OCI-LY1 (cell line): ENCODE measurements around the gene TBL2.

ENCODE experiments used
- H2AFZ ChIP-seq: fragments of 200-600 bp; sonication (generic), shearing (Covaris generic); 2 replicates; pipeline ENCODE4 v1.6.0; 2014; ENCODE audit warnings: antibody characterized with exemption, mild to moderate bottlenecking, low read length
- H3F3A ChIP-seq: fragments of 200-600 bp; sonication (generic), shearing (Covaris generic); 2 replicates; pipeline ENCODE4 v1.6.0; 2014; ENCODE audit warnings: mild to moderate bottlenecking, antibody characterized with exemption, low read length, moderate library complexity; ENCODE audit not compliant: insufficient read depth
- H3K27ac ChIP-seq: fragments of 200-600 bp; sonication (generic); 2 replicates; pipeline ENCODE4 v1.5.1; 2014; ENCODE audit warnings: low read length, mixed run types, mild to moderate bottlenecking, low read depth; ENCODE audit not compliant: poor library complexity, severe bottlenecking
- H3K27me3 ChIP-seq: fragments of 200-600 bp; sonication (generic); 2 replicates; pipeline ENCODE4 v1.6.0; 2014; ENCODE audit warnings: antibody characterized with exemption, mild to moderate bottlenecking, low read length, moderate library complexity; ENCODE audit not compliant: insufficient read depth
- H3K36me3 ChIP-seq: fragments of 200-600 bp; sonication (generic); 2 replicates; pipeline ENCODE4 v1.6.1; 2014; ENCODE audit warnings: mild to moderate bottlenecking, antibody characterized with exemption, low read length, moderate library complexity, mixed read lengths; ENCODE audit not compliant: insufficient read depth
- H3K4me1 ChIP-seq: fragments of 200-600 bp; sonication (generic); 2 replicates; pipeline ENCODE4 v1.5.1; 2014; ENCODE audit warnings: mild to moderate bottlenecking, low read length, moderate library complexity; ENCODE audit not compliant: insufficient read depth, severe bottlenecking
- H3K4me2 ChIP-seq: fragments of 200-600 bp; sonication (generic), shearing (Covaris generic); 2 replicates; pipeline ENCODE4 v1.6.1; 2014; ENCODE audit warnings: low read length
- H3K4me3 ChIP-seq: fragments of 200-600 bp; sonication (generic); 2 replicates; pipeline ENCODE4 v1.5.1; 2014; ENCODE audit warnings: low read length, low read depth, mild to moderate bottlenecking, mixed read lengths; ENCODE audit not compliant: poor library complexity, severe bottlenecking
- H3K79me2 ChIP-seq: fragments of 200-600 bp; shearing (Covaris generic); 2 replicates; pipeline ENCODE4 v1.6.1; 2016; ENCODE audit warnings: mixed run types, low read length, mixed read lengths; ENCODE audit not compliant: insufficient read depth
- H3K9ac ChIP-seq: fragments of 200-600 bp; sonication (generic), shearing (Covaris generic); 2 replicates; pipeline ENCODE4 v1.6.1; 2014; ENCODE audit warnings: mild to moderate bottlenecking, low read length, mixed read lengths
- H3K9me2 ChIP-seq: fragments of 200-600 bp; sonication (generic), shearing (Covaris generic); 2 replicates; pipeline ENCODE4 v1.6.1; 2014; ENCODE audit warnings: low read depth, mild to moderate bottlenecking, low read length, mixed read lengths
- H3K9me3 ChIP-seq: fragments of 200-600 bp; shearing (Covaris generic); 2 replicates; pipeline ENCODE4 v1.6.1; 2014; ENCODE audit warnings: low read length, mixed read lengths
- H4K20me1 ChIP-seq: fragments of 200-600 bp; sonication (generic), shearing (Covaris generic); 2 replicates; pipeline ENCODE4 v1.6.0; 2016; ENCODE audit warnings: mild to moderate bottlenecking, low read length; ENCODE audit not compliant: insufficient read depth
- EZH2 ChIP-seq: fragments of 200-600 bp; sonication (generic), shearing (Covaris generic); IDR thresholded peaks from 2 replicates; pipeline ENCODE4 v1.8.0; 2017; ENCODE audit warnings: borderline replicate concordance, mixed run types, mild to moderate bottlenecking, antibody characterized with exemption, low read length, moderate library complexity, mixed read lengths
- TF ChIP-seq, protein P1 (sequence below): fragments of 200-600 bp; sonication (generic), shearing (Covaris generic); IDR thresholded peaks from 2 replicates; pipeline ENCODE4 v1.5.1; 2017; ENCODE audit warnings: mild to moderate bottlenecking, antibody characterized with exemption, low read length, moderate library complexity, mixed read lengths

The TBL2 gene

DNA sequence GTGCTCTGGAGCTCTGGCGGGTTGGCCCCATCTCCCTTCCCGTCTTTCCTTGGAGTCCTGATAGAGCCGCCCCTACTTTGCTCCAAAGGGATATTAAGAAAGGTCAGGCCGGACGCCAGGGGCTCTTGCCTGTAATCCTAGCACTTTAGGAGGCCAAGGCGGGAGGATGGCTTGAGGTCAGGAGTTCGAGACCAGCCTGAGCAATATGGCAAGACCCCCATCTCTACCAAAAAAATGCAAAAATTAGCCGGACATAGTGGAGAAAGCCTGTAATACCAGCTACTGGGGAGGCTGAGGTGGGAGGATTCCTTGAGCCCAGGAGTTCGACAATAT is 46.3 kb upstream of the TBL2 start:
- Histone ChIP-seq H3K4me3 (no peak overlapping the region), H3K9ac (no peak overlapping the region), H3F3A (no peaks in the 10 kb centered on the region), H3K27me3 (peaks cover 7% of the 10 kb centered on the region; the same call in 1 of the 2 replicates), H3K27ac (no peak overlapping the region), H4K20me1 (no peaks in the 10 kb centered on the region), H3K9me3 (no peaks in the 10 kb centered on the region), H3K79me2 (no peaks in the 10 kb centered on the region), H2AFZ (no peak overlapping the region), H3K36me3 (no peaks in the 10 kb centered on the region), H3K4me2 (no peak overlapping the region), H3K9me2 (no peaks in the 10 kb centered on the region), H3K4me1 (no peaks in the 10 kb centered on the region)
- TF ChIP-seq EZH2 = no peak
- TF ChIP-seq, protein P1, sequence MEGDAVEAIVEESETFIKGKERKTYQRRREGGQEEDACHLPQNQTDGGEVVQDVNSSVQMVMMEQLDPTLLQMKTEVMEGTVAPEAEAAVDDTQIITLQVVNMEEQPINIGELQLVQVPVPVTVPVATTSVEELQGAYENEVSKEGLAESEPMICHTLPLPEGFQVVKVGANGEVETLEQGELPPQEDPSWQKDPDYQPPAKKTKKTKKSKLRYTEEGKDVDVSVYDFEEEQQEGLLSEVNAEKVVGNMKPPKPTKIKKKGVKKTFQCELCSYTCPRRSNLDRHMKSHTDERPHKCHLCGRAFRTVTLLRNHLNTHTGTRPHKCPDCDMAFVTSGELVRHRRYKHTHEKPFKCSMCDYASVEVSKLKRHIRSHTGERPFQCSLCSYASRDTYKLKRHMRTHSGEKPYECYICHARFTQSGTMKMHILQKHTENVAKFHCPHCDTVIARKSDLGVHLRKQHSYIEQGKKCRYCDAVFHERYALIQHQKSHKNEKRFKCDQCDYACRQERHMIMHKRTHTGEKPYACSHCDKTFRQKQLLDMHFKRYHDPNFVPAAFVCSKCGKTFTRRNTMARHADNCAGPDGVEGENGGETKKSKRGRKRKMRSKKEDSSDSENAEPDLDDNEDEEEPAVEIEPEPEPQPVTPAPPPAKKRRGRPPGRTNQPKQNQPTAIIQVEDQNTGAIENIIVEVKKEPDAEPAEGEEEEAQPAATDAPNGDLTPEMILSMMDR = no peak

- H3F3A ChIP-seq = no peaks in the 10 kb centered on the region
- H3K4me1 ChIP-seq = no peaks in the 10 kb centered on the region
- no peaks in the 10 kb centered on the region for H3K9me3 ChIP-seq
- TF ChIP-seq, protein P1 = no peak
- TF ChIP-seq EZH2 = no peak
- no peak within 1 kb of the TSS for H2AFZ ChIP-seq
- no peak within 1 kb of the TSS for H3K4me2 ChIP-seq
- H3K4me3 ChIP-seq = no peak within 1 kb of the TSS
- H3K9ac ChIP-seq = no peak within 1 kb of the TSS
- H3K9me2 ChIP-seq = no peaks in the 10 kb centered on the region
- H3K27me3 ChIP-seq = peaks cover 7% of the 10 kb centered on the region; the same call in 1 of the 2 replicates
- no peak within 1 kb of the TSS for H3K27ac ChIP-seq
- H4K20me1 ChIP-seq = no peaks in the 10 kb centered on the region
- no peaks in the 10 kb centered on the region for H3K79me2 ChIP-seq
- H3K36me3 ChIP-seq = no peaks in the 10 kb centered on the region
Observed at GRCh38 chr7:73623798-73624668, 45.7 kb upstream of the TBL2 start, which contains the start of gene MLXIPL. Gene MLXIPL (minus strand): TSS chr7:73624522. CDS start chr7:73624492, 30 bp downstream.

DNA sequence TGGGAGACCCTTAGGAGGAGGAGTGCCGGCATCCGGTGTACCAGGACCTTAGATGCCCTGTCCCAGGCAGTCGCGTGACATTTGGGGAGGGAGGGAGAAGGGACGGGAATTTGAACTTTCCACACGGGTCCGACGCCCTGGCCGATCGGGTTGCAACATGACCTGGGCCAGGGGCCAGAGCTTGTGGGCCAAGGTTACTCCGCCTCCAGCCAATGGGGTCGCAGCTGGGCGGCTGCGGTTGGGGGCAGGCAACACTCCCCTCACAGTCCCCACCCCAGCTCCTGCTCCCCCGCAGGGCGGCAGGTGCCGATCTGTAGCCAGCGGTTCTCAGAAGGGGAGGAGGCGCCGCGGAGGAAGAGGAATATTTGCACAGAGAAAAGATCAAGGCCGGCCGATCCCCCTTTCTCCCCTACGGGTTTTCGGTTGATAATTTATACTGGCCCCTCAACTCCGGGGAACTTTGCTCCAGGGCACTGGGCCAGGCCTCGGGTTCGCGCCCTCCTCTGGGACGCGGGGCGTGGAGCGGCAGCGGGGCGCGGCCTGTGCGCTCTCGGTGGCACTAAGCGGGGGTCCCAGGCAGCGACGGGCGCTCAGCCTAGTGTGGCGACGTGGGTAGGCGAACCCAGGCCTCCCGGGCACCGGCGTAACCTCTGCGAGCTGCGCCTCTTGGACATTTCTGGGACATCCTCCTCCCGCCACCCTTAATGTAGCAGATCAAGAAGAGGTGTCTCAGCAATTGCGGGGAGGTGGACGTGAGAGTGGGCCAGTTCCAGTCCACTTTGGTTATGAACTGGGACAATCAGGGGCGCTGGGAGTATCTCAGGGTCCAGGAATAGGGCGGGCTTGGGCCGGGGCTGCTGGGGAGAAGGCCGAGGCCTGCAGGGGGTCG is 44.8 kb upstream of the TBL2 start:
- Histone ChIP-seq H3K9ac (no peak overlapping the region), H4K20me1 (no peaks in the 10 kb centered on the region), H3F3A (no peaks in the 10 kb centered on the region), H3K4me3 (no peak overlapping the region), H3K9me3 (no peaks in the 10 kb centered on the region), H3K4me2 (no peak overlapping the region), H3K4me1 (no peaks in the 10 kb centered on the region), H3K36me3 (no peaks in the 10 kb centered on the region), H3K9me2 (no peaks in the 10 kb centered on the region), H3K79me2 (no peaks in the 10 kb centered on the region), H3K27ac (no peak overlapping the region), H2AFZ (no peak overlapping the region), H3K27me3 (peaks cover 7% of the 10 kb centered on the region; the same call in 1 of the 2 replicates)
- TF ChIP-seq, protein P1 = no peak
- no peak for TF ChIP-seq EZH2
